Lung microvascular endothelial cell (primary cell): ENCODE measurements around the gene CENPF. TPM values are rescaled to one million over a fixed set of nuclear protein-coding genes. Genes with fewer than 3 reads are reported as not detected.

Experiments used
- DNase-seq, 2 donors: peaks; one replicate each; pipeline versions ENCODE4 v3.0.0 to v3.0.0-alpha.2; 2010; ENCODE audit warnings: low read depth in 2 of 2
- total RNA-seq: library from RNA; depleted of rRNA; stranded (reverse); fragments of >200 nt; gene quantifications from 2 replicates; pipeline ENCODE4 v1.2.1, GENCODE V29; 2014

Gene CENPF
- total RNA-seq, 1 donor from 2014 or later, result 6.0 TPM

DNA sequence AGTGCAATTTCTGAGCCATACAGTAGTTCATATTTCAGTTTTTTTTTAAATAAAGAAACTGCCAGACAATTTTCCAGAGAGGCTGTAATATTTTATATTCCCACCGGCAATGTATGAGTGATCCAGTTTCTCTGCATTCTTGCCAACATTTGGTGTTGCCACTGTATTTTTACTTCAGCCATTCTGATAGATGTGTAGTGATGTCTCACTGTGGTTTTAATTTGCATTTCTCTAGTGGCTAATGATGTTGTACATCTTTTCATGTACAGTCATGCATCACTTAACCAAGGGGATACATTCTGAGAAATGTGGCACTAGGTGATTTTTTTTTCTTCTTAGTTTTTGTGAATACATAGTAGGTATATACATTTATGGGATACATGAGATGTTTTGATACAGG lies 99.6 kb downstream of the CENPF start:
- no peak for DNase-seq

DNA sequence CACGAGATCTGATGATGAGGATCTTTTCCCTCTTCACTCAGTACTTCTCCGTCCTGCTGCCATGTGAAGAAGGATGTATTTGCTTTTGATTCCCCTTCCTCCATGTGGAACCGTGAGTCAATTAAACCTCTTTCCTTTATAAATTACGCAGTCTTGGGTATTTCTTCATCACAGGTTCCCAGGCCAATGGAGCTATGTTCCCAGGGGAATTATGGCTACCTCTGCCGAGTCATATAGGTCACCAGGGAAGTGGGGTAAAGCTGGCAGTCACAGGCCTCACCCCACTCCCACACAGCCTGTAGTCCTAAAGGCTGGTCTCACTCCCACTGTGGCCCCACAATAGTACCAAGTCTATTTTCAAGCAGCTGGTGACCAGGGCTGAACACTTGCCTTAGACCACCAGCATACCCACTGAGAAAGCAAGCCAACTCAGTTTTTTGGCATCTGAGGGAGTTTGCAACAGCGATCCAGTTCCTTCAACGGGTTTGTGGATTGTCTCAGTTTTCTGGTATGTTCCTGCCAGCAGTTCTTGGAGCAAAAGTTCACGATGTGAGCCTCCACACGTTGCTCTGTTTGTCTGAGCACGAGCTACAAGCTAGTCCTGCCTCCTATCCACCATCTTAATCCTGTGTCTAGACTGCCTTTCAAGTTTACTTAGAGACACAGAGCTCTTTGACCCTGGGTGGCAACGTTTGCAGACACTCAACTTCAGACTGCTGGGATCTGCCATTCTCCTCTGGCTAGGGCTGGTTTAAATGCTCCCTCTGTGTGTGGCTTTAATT lies 104.5 kb downstream of the CENPF start:
- no peak for DNase-seq

DNA sequence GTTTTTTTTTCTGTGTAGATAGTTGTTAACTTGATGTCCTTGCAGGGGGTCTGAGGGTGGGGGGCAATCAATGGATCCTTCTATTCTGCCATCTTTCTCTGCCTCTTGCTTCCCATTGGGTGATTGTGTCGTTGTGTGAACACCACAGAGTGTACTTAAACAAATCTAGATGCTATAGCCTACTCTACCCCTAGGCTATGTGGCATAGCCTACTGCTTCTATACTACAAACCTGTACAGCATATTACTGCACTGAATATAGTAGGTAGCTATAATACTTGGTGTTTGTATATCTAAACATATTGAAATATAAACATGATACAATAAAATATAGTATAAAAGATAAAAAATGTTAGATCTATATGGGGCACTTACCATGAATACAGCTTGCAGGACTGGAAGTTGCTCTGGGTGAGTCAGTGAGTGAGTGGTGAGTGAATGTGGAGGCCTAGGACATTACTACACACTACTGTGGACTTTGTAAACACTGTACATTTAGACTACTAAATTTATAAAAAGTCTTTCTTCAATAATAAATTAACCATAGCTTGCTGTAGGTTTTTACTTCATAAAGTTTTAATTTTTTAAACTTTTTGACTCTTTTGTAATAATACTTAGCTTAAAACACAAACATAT lies 105.4 kb downstream of the CENPF start:
- no peak for DNase-seq

DNA sequence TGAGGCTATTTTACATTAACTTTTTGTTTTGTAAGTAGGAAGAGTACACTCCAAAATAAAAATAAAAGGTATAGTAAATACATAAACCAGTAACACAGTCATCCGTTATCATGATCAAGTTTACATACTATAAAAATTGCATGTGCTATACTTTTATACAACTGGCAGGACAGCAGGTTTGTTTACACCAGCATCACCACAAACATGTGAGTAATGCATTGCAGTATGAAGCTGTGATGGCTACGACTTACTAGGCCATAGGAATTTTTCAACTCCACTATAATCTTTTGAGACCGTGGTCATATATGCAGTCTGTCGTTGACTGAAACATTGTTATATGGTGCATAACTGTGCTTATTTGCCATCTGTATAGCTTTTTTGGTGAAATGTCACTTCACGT lies 106.2 kb downstream of the CENPF start:
- DNase-seq, result no peak

DNA sequence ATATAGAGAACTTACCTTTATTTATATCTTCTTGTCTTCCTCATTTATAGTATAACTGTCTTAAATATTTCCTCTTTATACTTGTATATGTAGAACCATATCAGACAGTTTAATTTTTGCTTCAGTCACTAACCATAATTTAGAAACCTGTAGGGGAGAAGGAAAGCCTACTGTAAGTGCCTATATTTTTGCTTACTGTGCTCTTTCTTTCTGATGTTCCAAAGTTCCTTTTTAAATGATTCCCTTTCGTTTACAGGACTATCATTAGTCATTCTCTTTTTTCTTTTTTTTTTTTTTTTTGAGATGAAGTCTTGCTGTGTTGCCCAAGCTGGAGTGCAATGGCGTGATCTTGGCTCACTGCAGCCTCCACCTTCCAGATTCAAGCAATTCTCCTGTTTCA lies 109.7 kb downstream of the CENPF start:
- DNase-seq, result no peak

Other genes with a start within 250 kb of the CENPF start
- gene PTPN14, start 51.6 kb upstream of the CENPF start, total RNA-seq, result 57.1 and 71.8 TPM in 2 replicates